Lower leg skin (tissue), 4 donors: ENCODE data around the gene STAT5B. TPM values are rescaled to one million over a fixed set of nuclear protein-coding genes. Genes with fewer than 3 reads are reported as not detected.
A peak's percentile ranks its signal among the peaks of the same experiment; 100 is the strongest.

Experiments
- DNase-seq, 2 donors: peaks; one replicate each; pipeline ENCODE4 v3.0.0-alpha.2; 2019; ENCODE audit warnings: low spot score in 2 of 2
- H3K4me3 ChIP-seq: fragments of 200-600 bp; sonication (generic); 2 replicates; pipeline ENCODE4 v1.5.1; 2017; ENCODE audit warnings: mild to moderate bottlenecking, low read depth; ENCODE audit not compliant: poor library complexity, severe bottlenecking
- POLR2A ChIP-seq, 2 donors: fragments of 450-650 bp; IDR thresholded peaks; one replicate each; pipeline ENCODE4 v1.6.1; 2016 to 2017; ENCODE audit warnings: antibody characterized with exemption in 2 of 2, mild to moderate bottlenecking in 1 of 2, moderate library complexity in 1 of 2
- WGBS, 2 donors: methylation state at CpG; one replicate each; pipeline ENCODE4 v1.1.5; 2018; 5-methylcytosine and 5-hydroxymethylcytosine counted together
- intact Hi-C: fragments of 100-400 bp; cut with DNase I; formaldehyde crosslinking; loops from one replicate; pipeline ENCODE4 v1.15.0; 2023; ENCODE audit warnings: low total_unique reads
- total RNA-seq, 4 donors: library from RNA; depleted of rRNA; stranded (reverse); fragments of >200 nt; gene quantifications; one replicate each; pipeline ENCODE4 v1.1.0, GENCODE V29; 2016
- TF ChIP-seq, protein P1 (sequence below), 3 donors: fragments of 450-650 bp; IDR thresholded peaks; one replicate each; pipeline ENCODE4 v1.5.1; 2016; ENCODE audit warnings: antibody characterized with exemption in 3 of 3, mild to moderate bottlenecking in 3 of 3, moderate library complexity in 2 of 3

The STAT5B gene
- total RNA-seq, 4 donors from 2014 or later = 40.2 to 72.4 (median 50.5) TPM

DNA sequence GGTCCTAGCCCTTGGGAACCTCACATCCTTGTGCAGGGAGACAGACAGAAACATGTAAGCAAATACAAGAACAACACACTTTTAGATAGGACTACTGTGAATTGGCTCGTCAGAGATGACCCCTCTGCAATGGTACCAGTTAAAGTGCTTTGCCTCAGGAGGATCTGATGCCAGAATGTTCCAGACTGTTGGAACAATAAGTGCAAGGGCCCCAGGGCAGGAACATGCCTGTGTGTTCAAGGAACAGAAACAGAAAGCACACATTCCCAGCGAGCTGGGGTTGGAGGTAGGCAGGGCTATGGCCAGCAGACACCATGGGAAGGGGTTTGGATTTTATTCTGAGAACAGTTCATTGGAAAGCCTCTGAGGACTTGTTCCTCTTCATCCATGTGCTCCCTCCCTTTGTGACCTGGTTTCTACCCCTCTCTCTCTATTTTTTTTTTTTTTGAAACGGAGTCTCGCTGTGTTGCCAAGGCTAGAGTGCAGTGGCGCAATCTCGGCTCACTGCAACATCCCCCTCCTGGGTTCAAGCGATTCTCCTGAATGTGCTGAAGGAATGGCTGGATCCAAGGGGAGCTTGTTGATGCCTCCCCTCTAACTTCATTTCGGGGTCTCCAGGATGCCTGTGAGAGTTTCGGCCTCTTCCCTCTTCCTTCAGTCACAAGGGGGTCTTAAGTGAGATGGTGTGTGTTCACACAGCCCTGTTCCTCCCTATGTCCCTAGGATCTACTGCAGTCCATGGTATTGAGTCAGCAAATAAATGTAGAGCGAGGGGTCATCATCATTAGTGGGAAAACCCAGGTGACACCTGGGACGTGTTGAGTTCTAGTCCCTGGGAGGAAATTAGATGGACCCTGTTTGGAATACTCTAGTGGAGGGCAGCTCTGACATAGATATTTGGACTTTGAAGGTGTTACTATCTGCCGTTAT is 18.5 kb upstream of the STAT5B start:
- WGBS, 2 donors = 87 to 88% methylated on average over 12 of the region's 12 CpGs
- H3K4me3 ChIP-seq = no peak overlapping the region
- no peak for TF ChIP-seq POLR2A (IDR thresholded peaks at IDR 0.05)
- TF ChIP-seq, protein P1, sequence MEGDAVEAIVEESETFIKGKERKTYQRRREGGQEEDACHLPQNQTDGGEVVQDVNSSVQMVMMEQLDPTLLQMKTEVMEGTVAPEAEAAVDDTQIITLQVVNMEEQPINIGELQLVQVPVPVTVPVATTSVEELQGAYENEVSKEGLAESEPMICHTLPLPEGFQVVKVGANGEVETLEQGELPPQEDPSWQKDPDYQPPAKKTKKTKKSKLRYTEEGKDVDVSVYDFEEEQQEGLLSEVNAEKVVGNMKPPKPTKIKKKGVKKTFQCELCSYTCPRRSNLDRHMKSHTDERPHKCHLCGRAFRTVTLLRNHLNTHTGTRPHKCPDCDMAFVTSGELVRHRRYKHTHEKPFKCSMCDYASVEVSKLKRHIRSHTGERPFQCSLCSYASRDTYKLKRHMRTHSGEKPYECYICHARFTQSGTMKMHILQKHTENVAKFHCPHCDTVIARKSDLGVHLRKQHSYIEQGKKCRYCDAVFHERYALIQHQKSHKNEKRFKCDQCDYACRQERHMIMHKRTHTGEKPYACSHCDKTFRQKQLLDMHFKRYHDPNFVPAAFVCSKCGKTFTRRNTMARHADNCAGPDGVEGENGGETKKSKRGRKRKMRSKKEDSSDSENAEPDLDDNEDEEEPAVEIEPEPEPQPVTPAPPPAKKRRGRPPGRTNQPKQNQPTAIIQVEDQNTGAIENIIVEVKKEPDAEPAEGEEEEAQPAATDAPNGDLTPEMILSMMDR (IDR thresholded peaks at IDR 0.05) = no peak
- DNase-seq = no peak
- intact Hi-C loops = no loop called here

DNA sequence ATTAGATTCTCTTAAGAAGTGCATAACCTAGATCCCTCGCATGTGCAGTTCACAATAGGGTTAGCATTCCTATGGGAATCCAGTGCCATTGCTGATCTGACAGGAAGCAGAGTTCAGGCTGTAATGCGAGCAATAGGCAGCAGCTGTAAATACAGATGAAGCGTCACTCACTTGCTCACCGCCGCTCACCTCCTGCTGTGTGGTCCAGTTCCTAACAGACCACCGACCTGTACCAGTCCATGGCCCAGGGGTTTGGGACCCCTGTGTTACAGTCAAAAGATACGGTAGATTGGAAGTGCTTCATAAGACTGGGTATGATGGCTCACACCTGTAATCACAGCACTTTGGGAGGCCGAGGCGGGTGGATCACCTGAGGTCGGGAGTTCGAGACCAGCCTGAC is 14.9 kb upstream of the STAT5B start:
- 80 to 86% methylated on average over 10 to 11 of the region's 11 CpGs for whole genome bisulfite sequencing, 2 donors
- H3K4me3 ChIP-seq = no peak overlapping the region
- intact Hi-C loops = no loop called here
- no peak for TF ChIP-seq POLR2A (IDR thresholded peaks at IDR 0.05)
- TF ChIP-seq, protein P1 (IDR thresholded peaks at IDR 0.05) = no peak
- peak in 1 of 2 donors; percentile 60 for DNase-seq

DNA sequence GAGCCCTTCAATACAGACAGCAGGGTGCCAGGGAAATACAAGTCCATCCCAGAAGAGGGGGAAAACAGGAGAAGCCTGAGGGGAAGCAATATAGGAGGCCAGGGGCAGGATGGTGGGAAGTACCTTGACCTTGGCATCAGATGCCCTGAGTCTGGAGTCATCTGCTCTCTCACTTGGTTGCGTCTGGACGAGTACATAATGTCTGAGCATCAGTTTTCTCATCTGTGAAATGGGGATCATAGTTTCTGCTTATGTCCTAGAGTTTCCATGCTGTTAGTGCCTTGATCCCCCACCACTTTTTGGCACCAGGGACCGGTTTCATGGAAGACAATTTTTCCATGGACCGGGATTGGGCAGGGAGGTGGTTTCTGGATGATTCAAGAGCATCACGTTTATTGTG is 14.4 kb upstream of the STAT5B start:
- intact Hi-C loops = no loop called here
- whole genome bisulfite sequencing, 2 donors = 79 to 80% methylated on average over 5 of the region's 5 CpGs

DNA sequence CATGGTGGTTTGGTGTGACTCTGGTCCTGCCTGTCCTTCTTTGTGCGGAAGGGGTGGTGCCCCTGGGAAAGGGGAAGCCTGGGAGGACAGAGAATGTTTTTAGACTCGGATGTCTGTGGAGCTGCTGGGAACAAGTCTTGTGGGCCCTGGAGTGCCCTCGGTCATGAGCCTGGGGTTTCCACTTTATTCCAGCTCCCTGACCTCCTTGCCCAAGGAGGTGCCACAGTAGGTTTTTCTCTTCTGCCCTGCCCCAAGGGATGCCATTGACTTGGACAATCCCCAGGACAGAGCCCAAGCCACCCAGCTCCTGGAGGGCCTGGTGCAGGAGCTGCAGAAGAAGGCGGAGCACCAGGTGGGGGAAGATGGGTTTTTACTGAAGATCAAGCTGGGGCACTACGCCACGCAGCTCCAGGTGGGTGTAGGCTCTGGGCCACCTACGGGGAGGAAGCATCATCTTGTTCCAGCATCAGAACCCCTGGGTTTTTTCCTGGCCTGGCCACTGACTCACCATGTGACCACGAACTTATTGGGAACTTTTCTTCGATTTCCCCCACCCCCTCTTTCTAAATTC is 13.5 kb upstream of the STAT5B start:
- peak in 1 of 2 donors; percentile 86 for DNase-seq
- WGBS, 2 donors = 73 to 78% methylated on average over 8 to 9 of the region's 9 CpGs
- TF ChIP-seq, protein P1 (IDR thresholded peaks at IDR 0.05) = no peak
- no peak overlapping the region for H3K4me3 ChIP-seq
- intact Hi-C loops = no loop called here

More for the DNA sequence above, 14.4 kb upstream of the STAT5B start:
- no peak overlapping the region for H3K4me3 ChIP-seq
- peak in 1 of 2 donors; percentile 68 for DNase-seq
- TF ChIP-seq POLR2A (IDR thresholded peaks at IDR 0.05) = no peak
- TF ChIP-seq, protein P1 (IDR thresholded peaks at IDR 0.05) = no peak

DNA sequence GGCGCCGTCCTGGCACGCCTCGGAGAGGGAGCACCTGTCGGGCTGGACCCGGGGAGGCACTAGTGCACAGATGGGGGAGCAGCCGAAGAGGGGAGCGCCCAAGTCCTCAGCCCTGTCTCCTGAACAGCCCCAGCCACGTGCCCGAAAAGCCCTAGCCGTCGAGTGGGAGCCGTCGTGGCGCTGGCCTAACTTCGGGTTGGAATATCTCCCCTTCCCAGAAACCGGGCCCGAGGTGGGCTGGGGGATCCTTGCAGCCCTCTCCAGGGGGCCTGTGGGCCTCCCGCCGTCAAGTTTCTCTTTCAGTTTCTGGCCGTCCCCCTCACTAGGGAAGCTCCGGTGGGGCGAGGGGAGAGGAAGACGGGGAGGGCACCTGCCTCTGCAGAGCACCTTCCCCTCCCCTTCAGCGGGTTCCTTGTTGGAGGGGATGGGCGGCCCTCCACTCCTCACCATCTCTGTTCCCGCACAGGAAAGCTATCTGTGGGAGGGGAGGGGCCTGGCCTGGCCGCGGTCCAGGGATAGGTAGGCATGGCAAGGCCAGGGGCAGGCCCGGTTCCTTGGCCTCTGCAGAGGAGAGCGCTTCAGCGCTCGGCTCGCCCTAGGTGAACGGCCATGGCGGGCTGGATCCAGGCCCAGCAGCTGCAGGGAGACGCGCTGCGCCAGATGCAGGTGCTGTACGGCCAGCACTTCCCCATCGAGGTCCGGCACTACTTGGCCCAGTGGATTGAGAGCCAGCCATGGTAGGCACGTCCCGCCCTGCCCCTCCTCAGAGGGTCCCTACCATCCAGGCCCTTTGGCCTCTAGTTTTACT is 12.8 kb upstream of the STAT5B start:
- TF ChIP-seq, protein P1 (IDR thresholded peaks at IDR 0.05) = no peak
- TF ChIP-seq POLR2A (IDR thresholded peaks at IDR 0.05) = no peak
- DNase-seq = peak in 1 of 2 donors; percentile 90
- peak overlapping the region; percentile 57 for H3K4me3 ChIP-seq
- 29 to 38% methylated on average over 17 to 31 of the region's 44 CpGs for WGBS, 2 donors
- intact Hi-C loops = no loop called here
